ENCODE results near the gene INO80C.

Gene INO80C

GRCh38 chr18:35477497-35477896 lies 20.3 kb downstream of the INO80C start:
- no peak for DNase-seq (ENCODE audit: low spot score in 2 of 2)
- no peak for ATAC-seq (replicated peaks; ENCODE audit: extremely low read depth, poor library complexity, severe bottlenecking)
- Mint-ChIP-seq H3K4me1 (peaks cover 9% of the 10 kb centered on the region), H3K9me3 (no peaks in the 10 kb centered on the region), H3K4me3 (no peak overlapping the region), H3K36me3 (ENCODE audit: insufficient read depth) (peaks cover 7% of the 10 kb centered on the region), H3K27me3 (no peaks in the 10 kb centered on the region), H3K27ac (ENCODE audit: low read depth) (no peak overlapping the region)

- no peak overlapping the region for H3K27ac Mint-ChIP-seq (ENCODE audit: low read depth)
- ATAC-seq (replicated peaks; ENCODE audit: extremely low read depth, poor library complexity, severe bottlenecking): no peak
- no peaks in the 10 kb centered on the region for H3K9me3 Mint-ChIP-seq
- H3K36me3 Mint-ChIP-seq (ENCODE audit: insufficient read depth): peaks cover 5% of the 10 kb centered on the region
- peaks cover 5% of the 10 kb centered on the region for H3K4me1 Mint-ChIP-seq
- H3K4me3 Mint-ChIP-seq: no peak overlapping the region
- DNase-seq (ENCODE audit: low spot score in 2 of 2): no peak
- H3K27me3 Mint-ChIP-seq: no peaks in the 10 kb centered on the region
These were observed 22.9 kb downstream of the INO80C start for GRCh38 chr18:35474884-35475283.

GRCh38 chr18:35473562-35473961 lies 24.2 kb downstream of the INO80C start:
- peaks cover 3% of the 10 kb centered on the region for H3K4me1 Mint-ChIP-seq

GRCh38 chr18:35470435-35470834 lies 27.3 kb downstream of the INO80C start:
- H3K27me3 Mint-ChIP-seq: no peaks in the 10 kb centered on the region
- no peak overlapping the region for H3K27ac Mint-ChIP-seq (ENCODE audit: low read depth)
- no peaks in the 10 kb centered on the region for H3K4me1 Mint-ChIP-seq
- no peak for DNase-seq (ENCODE audit: low spot score in 2 of 2)
- ATAC-seq (replicated peaks; ENCODE audit: extremely low read depth, poor library complexity, severe bottlenecking): no peak
- peaks cover 2% of the 10 kb centered on the region for H3K36me3 Mint-ChIP-seq (ENCODE audit: insufficient read depth)
- no peaks in the 10 kb centered on the region for H3K9me3 Mint-ChIP-seq
- H3K4me3 Mint-ChIP-seq: no peak overlapping the region

More at GRCh38 chr18:35473562-35473961, 24.2 kb downstream of the INO80C start:
- no peak for DNase-seq (ENCODE audit: low spot score in 2 of 2)
- Mint-ChIP-seq H3K9me3 (no peaks in the 10 kb centered on the region), H3K27ac (ENCODE audit: low read depth) (no peak overlapping the region), H3K27me3 (no peaks in the 10 kb centered on the region), H3K36me3 (ENCODE audit: insufficient read depth) (peaks cover 6% of the 10 kb centered on the region), H3K4me3 (no peak overlapping the region)
- ATAC-seq (replicated peaks; ENCODE audit: extremely low read depth, poor library complexity, severe bottlenecking): no peak

- H3K27ac Mint-ChIP-seq (ENCODE audit: low read depth): no peak overlapping the region
- no peaks in the 10 kb centered on the region for H3K4me1 Mint-ChIP-seq
- no peaks in the 10 kb centered on the region for H3K9me3 Mint-ChIP-seq
- H3K4me3 Mint-ChIP-seq: no peak overlapping the region
- DNase-seq (ENCODE audit: low spot score in 2 of 2) (no peak), ATAC-seq (replicated peaks; ENCODE audit: extremely low read depth, poor library complexity, severe bottlenecking) (no peak)
- peaks cover 2% of the 10 kb centered on the region for H3K36me3 Mint-ChIP-seq (ENCODE audit: insufficient read depth)
- no peaks in the 10 kb centered on the region for H3K27me3 Mint-ChIP-seq
These were observed 28.0 kb downstream of the INO80C start for GRCh38 chr18:35469725-35470124.

GRCh38 chr18:35468711-35469110 lies 29.0 kb downstream of the INO80C start:
- Mint-ChIP-seq H3K4me3 (no peak overlapping the region), H3K36me3 (ENCODE audit: insufficient read depth) (peaks cover 2% of the 10 kb centered on the region), H3K4me1 (no peaks in the 10 kb centered on the region), H3K27me3 (no peaks in the 10 kb centered on the region), H3K9me3 (no peaks in the 10 kb centered on the region), H3K27ac (ENCODE audit: low read depth) (no peak overlapping the region)
- no peak for ATAC-seq (replicated peaks; ENCODE audit: extremely low read depth, poor library complexity, severe bottlenecking)
- DNase-seq (ENCODE audit: low spot score in 2 of 2): no peak

- Mint-ChIP-seq H3K4me3 (no peak overlapping the region), H3K9me3 (no peaks in the 10 kb centered on the region), H3K27ac (ENCODE audit: low read depth) (no peak overlapping the region), H3K27me3 (no peaks in the 10 kb centered on the region), H3K36me3 (ENCODE audit: insufficient read depth) (peaks cover 2% of the 10 kb centered on the region), H3K4me1 (no peaks in the 10 kb centered on the region)
- no peak for ATAC-seq (replicated peaks; ENCODE audit: extremely low read depth, poor library complexity, severe bottlenecking)
- DNase-seq (ENCODE audit: low spot score in 2 of 2): no peak
These were observed 30.1 kb downstream of the INO80C start for GRCh38 chr18:35467624-35468016.

- H3K36me3 Mint-ChIP-seq (ENCODE audit: insufficient read depth): peaks cover 2% of the 10 kb centered on the region
- H3K4me3 Mint-ChIP-seq: no peak overlapping the region
- H3K9me3 Mint-ChIP-seq: no peaks in the 10 kb centered on the region
- ATAC-seq (replicated peaks; ENCODE audit: extremely low read depth, poor library complexity, severe bottlenecking): no peak
- H3K27me3 Mint-ChIP-seq: no peaks in the 10 kb centered on the region
- H3K27ac Mint-ChIP-seq (ENCODE audit: low read depth): no peak overlapping the region
- H3K4me1 Mint-ChIP-seq: no peaks in the 10 kb centered on the region
- no peak for DNase-seq (ENCODE audit: low spot score in 2 of 2)
These were observed 30.7 kb downstream of the INO80C start for GRCh38 chr18:35466815-35467623.

GRCh38 chr18:35466334-35466733 lies 31.4 kb downstream of the INO80C start:
- Mint-ChIP-seq H3K9me3 (no peaks in the 10 kb centered on the region), H3K27me3 (no peaks in the 10 kb centered on the region), H3K27ac (ENCODE audit: low read depth) (no peak overlapping the region), H3K4me3 (no peak overlapping the region), H3K36me3 (ENCODE audit: insufficient read depth) (peaks cover 2% of the 10 kb centered on the region), H3K4me1 (no peaks in the 10 kb centered on the region)
- no peak for ATAC-seq (replicated peaks; ENCODE audit: extremely low read depth, poor library complexity, severe bottlenecking)
- no peak for DNase-seq (ENCODE audit: low spot score in 2 of 2)

GRCh38 chr18:35465329-35465728 lies 32.4 kb downstream of the INO80C start:
- ATAC-seq (replicated peaks; ENCODE audit: extremely low read depth, poor library complexity, severe bottlenecking): no peak

GRCh38 chr18:35464831-35465279 lies 32.9 kb downstream of the INO80C start:
- ATAC-seq (replicated peaks; ENCODE audit: extremely low read depth, poor library complexity, severe bottlenecking): no peak
- Mint-ChIP-seq H3K27ac (ENCODE audit: low read depth) (no peak overlapping the region), H3K36me3 (ENCODE audit: insufficient read depth) (peaks cover 2% of the 10 kb centered on the region), H3K4me3 (no peak overlapping the region), H3K9me3 (no peaks in the 10 kb centered on the region), H3K27me3 (no peaks in the 10 kb centered on the region), H3K4me1 (no peaks in the 10 kb centered on the region)
- DNase-seq (ENCODE audit: low spot score in 2 of 2): no peak

More at GRCh38 chr18:35465329-35465728, 32.4 kb downstream of the INO80C start:
- H3K27me3 Mint-ChIP-seq: no peaks in the 10 kb centered on the region
- H3K9me3 Mint-ChIP-seq: no peaks in the 10 kb centered on the region
- H3K4me1 Mint-ChIP-seq: no peaks in the 10 kb centered on the region
- H3K36me3 Mint-ChIP-seq (ENCODE audit: insufficient read depth): peaks cover 2% of the 10 kb centered on the region
- no peak overlapping the region for H3K4me3 Mint-ChIP-seq
- no peak for DNase-seq (ENCODE audit: low spot score in 2 of 2)
- H3K27ac Mint-ChIP-seq (ENCODE audit: low read depth): no peak overlapping the region

- no peaks in the 10 kb centered on the region for H3K4me1 Mint-ChIP-seq
- no peak overlapping the region for H3K27ac Mint-ChIP-seq (ENCODE audit: low read depth)
- no peaks in the 10 kb centered on the region for H3K9me3 Mint-ChIP-seq
These were observed 33.9 kb downstream of the INO80C start for GRCh38 chr18:35463827-35464226.

GRCh38 chr18:35463050-35463449 lies 34.7 kb downstream of the INO80C start:
- H3K9me3 Mint-ChIP-seq: no peaks in the 10 kb centered on the region
- no peaks in the 10 kb centered on the region for H3K27me3 Mint-ChIP-seq
- H3K4me3 Mint-ChIP-seq: no peak overlapping the region
- H3K36me3 Mint-ChIP-seq (ENCODE audit: insufficient read depth): no peaks in the 10 kb centered on the region
- H3K4me1 Mint-ChIP-seq: no peaks in the 10 kb centered on the region
- ATAC-seq (replicated peaks; ENCODE audit: extremely low read depth, poor library complexity, severe bottlenecking) (no peak), DNase-seq (ENCODE audit: low spot score in 2 of 2) (no peak)
- H3K27ac Mint-ChIP-seq (ENCODE audit: low read depth): no peak overlapping the region

More at GRCh38 chr18:35463827-35464226, 33.9 kb downstream of the INO80C start:
- no peak for ATAC-seq (replicated peaks; ENCODE audit: extremely low read depth, poor library complexity, severe bottlenecking)
- Mint-ChIP-seq H3K36me3 (ENCODE audit: insufficient read depth) (no peaks in the 10 kb centered on the region), H3K4me3 (no peak overlapping the region), H3K27me3 (no peaks in the 10 kb centered on the region)
- no peak for DNase-seq (ENCODE audit: low spot score in 2 of 2)
